Astrocyte (in vitro differentiated cells and primary cell): Measurements from ENCODE around the gene PFKL. TPM values are rescaled to one million over a fixed set of nuclear protein-coding genes. Genes with fewer than 3 reads are reported as not detected.

Experiments
- DNase-seq: peaks from one replicate; pipeline ENCODE4 v3.0.0-alpha.2; 2010; ENCODE audit warnings: low read depth
- FAIRE-seq: peaks from 2 replicates; lab custom pipeline; 2011; peaks lifted over from hg19 to GRCh38; lab: Jason Lieb, UNC
- H2AFZ ChIP-seq: 2 replicates; pipeline ENCODE4 v1.6.0; 2012; ENCODE audit warnings: low read depth, low read length, inconsistent platforms
- H3K27ac ChIP-seq: 2 replicates; pipeline ENCODE4 v1.5.1; 2011; ENCODE audit warnings: low read depth, low read length, inconsistent platforms
- H3K27me3 ChIP-seq: 2 replicates; pipeline ENCODE4 v1.6.0; 2011; ENCODE audit warnings: low read length, inconsistent platforms; ENCODE audit not compliant: insufficient read depth
- H3K36me3 ChIP-seq: 2 replicates; pipeline ENCODE4 v1.5.1; 2011; ENCODE audit warnings: low read length, inconsistent platforms; ENCODE audit not compliant: insufficient read depth
- H3K4me1 ChIP-seq: 2 replicates; pipeline ENCODE4 v1.5.1; 2011; ENCODE audit warnings: low read length, inconsistent platforms; ENCODE audit not compliant: insufficient read depth
- H3K4me2 ChIP-seq: 2 replicates; pipeline ENCODE4 v1.6.0; 2012; ENCODE audit warnings: low read length, inconsistent platforms
- H3K4me3 ChIP-seq: 2 replicates; pipeline ENCODE4 v1.5.1; 2011; ENCODE audit warnings: low read depth, mild to moderate bottlenecking, low read length, inconsistent platforms; ENCODE audit not compliant: insufficient read depth
- H3K79me2 ChIP-seq: 2 replicates; pipeline ENCODE4 v1.6.0; 2012; ENCODE audit warnings: mild to moderate bottlenecking, low read length, inconsistent platforms; ENCODE audit not compliant: insufficient read depth
- H3K9ac ChIP-seq: 2 replicates; pipeline ENCODE4 v1.6.0; 2012; ENCODE audit warnings: mild to moderate bottlenecking, low read length, inconsistent platforms
- H3K9me3 ChIP-seq: 2 replicates; pipeline ENCODE4 v1.5.1; 2012; ENCODE audit warnings: low read depth, mild to moderate bottlenecking, low read length, inconsistent platforms; ENCODE audit not compliant: insufficient read depth
- H4K20me1 ChIP-seq: 2 replicates; pipeline ENCODE4 v1.6.0; 2012; ENCODE audit warnings: low read length, inconsistent platforms; ENCODE audit not compliant: insufficient read depth
- H3K27ac Mint-ChIP-seq: one replicate; pipeline ENCODE4 v1.8.0; 2021; ENCODE audit warnings: mild to moderate bottlenecking, mixed read lengths; ENCODE audit not compliant: unreplicated experiment
- H3K27me3 Mint-ChIP-seq: one replicate; pipeline ENCODE4 v1.8.0; 2021; ENCODE audit warnings: low read depth, mixed read lengths; ENCODE audit not compliant: unreplicated experiment
- H3K36me3 Mint-ChIP-seq: one replicate; pipeline ENCODE4 v1.8.0; 2021; ENCODE audit warnings: low read depth, mixed read lengths; ENCODE audit not compliant: unreplicated experiment
- H3K4me1 Mint-ChIP-seq: one replicate; pipeline ENCODE4 v1.8.0; 2021; ENCODE audit warnings: low read depth, mixed read lengths; ENCODE audit not compliant: unreplicated experiment
- H3K4me3 Mint-ChIP-seq: one replicate; pipeline ENCODE4 v1.8.0; 2021; ENCODE audit warnings: mild to moderate bottlenecking, moderate library complexity, mixed read lengths; ENCODE audit not compliant: unreplicated experiment
- H3K9me3 Mint-ChIP-seq: one replicate; pipeline ENCODE4 v1.8.0; 2021; ENCODE audit warnings: mild to moderate bottlenecking, mixed read lengths; ENCODE audit not compliant: unreplicated experiment
- EZH2 ChIP-seq: IDR thresholded peaks from 2 replicates; pipeline ENCODE4 v1.6.1; 2012; ENCODE audit warnings: mild to moderate bottlenecking, low read length, inconsistent platforms; ENCODE audit not compliant: insufficient read depth
- total RNA-seq: library from RNA; stranded (reverse); gene quantifications from 2 replicates; pipeline ENCODE4 v1.2.1, GENCODE V29; 2021
- TF ChIP-seq, protein P1 (sequence below): IDR thresholded peaks from 2 replicates; pipeline ENCODE4 v1.5.1; 2011; ENCODE audit warnings: low read depth, mild to moderate bottlenecking, inconsistent platforms, low read length, moderate library complexity; ENCODE audit not compliant: insufficient read depth

The PFKL gene
- total RNA-seq, 1 donor from 2014 or later: 109 TPM

DNA sequence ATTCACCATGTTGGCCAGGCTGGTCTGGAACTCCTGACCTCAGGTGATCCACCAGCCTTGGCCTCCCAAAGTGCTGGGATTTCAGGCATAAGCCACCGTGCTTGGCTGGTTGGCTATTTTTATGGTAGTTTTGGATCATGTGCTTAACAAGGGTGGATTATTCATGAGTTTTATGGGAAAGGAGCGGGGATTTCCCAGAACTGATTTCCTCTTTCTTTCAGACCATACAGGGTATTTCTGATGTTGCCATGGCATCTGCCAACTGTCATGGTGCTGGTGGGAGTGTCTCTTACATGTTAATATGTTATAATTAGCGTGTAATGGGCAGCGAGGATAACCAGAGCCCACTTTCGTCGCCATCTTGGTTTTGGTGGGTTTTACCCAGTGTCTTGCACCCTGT lies 56.8 kb downstream of the PFKL start:
- no peak overlapping the region for H2AFZ ChIP-seq
- no peak overlapping the region for H3K27ac Mint-ChIP-seq
- peaks cover 2% of the 10 kb centered on the region for H3K27me3 ChIP-seq
- peaks cover 52% of the 10 kb centered on the region for H3K27me3 Mint-ChIP-seq
- H4K20me1 ChIP-seq: no peaks in the 10 kb centered on the region
- H3K4me1 Mint-ChIP-seq: no peaks in the 10 kb centered on the region
- no peak overlapping the region for H3K9ac ChIP-seq
- H3K4me2 ChIP-seq: no peak overlapping the region
- no peaks in the 10 kb centered on the region for H3K4me1 ChIP-seq
- no peaks in the 10 kb centered on the region for H3K36me3 ChIP-seq
- DNase-seq: no peak
- no peaks in the 10 kb centered on the region for H3K9me3 ChIP-seq
- H3K27ac ChIP-seq: no peak overlapping the region
- no peak for FAIRE-seq
- TF ChIP-seq EZH2: no peak
- TF ChIP-seq, protein P1, sequence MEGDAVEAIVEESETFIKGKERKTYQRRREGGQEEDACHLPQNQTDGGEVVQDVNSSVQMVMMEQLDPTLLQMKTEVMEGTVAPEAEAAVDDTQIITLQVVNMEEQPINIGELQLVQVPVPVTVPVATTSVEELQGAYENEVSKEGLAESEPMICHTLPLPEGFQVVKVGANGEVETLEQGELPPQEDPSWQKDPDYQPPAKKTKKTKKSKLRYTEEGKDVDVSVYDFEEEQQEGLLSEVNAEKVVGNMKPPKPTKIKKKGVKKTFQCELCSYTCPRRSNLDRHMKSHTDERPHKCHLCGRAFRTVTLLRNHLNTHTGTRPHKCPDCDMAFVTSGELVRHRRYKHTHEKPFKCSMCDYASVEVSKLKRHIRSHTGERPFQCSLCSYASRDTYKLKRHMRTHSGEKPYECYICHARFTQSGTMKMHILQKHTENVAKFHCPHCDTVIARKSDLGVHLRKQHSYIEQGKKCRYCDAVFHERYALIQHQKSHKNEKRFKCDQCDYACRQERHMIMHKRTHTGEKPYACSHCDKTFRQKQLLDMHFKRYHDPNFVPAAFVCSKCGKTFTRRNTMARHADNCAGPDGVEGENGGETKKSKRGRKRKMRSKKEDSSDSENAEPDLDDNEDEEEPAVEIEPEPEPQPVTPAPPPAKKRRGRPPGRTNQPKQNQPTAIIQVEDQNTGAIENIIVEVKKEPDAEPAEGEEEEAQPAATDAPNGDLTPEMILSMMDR: no peak
- no peak overlapping the region for H3K4me3 ChIP-seq
- H3K9me3 Mint-ChIP-seq: peaks cover 5% of the 10 kb centered on the region
- H3K36me3 Mint-ChIP-seq: no peaks in the 10 kb centered on the region
- H3K79me2 ChIP-seq: no peaks in the 10 kb centered on the region
- no peak overlapping the region for H3K4me3 Mint-ChIP-seq

DNA sequence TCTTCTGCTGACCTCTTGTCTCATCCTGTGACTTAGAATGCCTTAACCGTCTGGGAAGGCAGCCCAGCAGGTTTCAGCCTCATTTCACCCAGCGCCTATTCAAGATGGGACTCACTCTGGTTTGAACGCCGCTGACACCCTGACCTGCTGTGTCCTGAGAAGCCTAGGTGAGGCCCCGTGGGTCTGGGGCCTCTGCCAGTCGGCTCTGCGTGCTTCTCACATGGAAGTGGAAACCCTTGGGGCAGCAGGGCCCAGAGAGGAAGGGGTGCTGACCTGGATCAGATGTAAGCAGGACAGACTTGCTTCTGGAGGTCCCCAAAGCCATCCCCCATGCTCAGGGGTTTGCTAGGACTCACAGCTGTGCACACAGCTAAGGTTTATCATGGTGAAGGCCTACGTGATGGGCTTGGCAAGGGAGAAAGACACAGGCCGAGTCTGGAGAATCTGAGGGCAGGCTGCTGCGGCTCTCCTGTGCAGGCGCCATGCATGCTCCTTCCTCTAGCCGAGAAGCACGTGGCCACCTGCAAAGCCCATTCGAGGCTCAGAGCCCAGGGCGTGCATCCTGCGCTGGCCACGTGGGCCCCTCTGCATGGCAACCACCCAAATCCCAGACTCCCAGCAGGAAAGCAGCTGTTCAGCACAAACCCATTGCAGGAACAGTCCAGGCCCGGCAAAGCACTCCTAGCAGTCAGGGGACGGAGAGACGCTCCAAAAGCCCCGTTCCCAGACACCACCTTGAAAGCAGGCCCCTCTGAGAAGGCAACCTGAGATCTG lies 57.4 kb downstream of the PFKL start:
- no peak overlapping the region for H3K9ac ChIP-seq

More for the DNA sequence above, 57.4 kb downstream of the PFKL start:
- Histone ChIP-seq H3K36me3 (no peaks in the 10 kb centered on the region), H2AFZ (no peak overlapping the region), H3K27ac (no peak overlapping the region), H3K9me3 (no peaks in the 10 kb centered on the region), H3K79me2 (no peaks in the 10 kb centered on the region), H3K27me3 (peaks cover 2% of the 10 kb centered on the region), H3K4me2 (no peak overlapping the region), H3K4me3 (no peak overlapping the region), H3K4me1 (no peaks in the 10 kb centered on the region), H4K20me1 (no peaks in the 10 kb centered on the region)
- Mint-ChIP-seq H3K4me3 (no peak overlapping the region), H3K9me3 (peaks cover 5% of the 10 kb centered on the region), H3K36me3 (no peaks in the 10 kb centered on the region), H3K27me3 (peaks cover 46% of the 10 kb centered on the region), H3K27ac (no peak overlapping the region), H3K4me1 (no peaks in the 10 kb centered on the region)
- TF ChIP-seq EZH2: no peak
- TF ChIP-seq, protein P1: no peak
- no peak for DNase-seq
- no peak for FAIRE-seq
